DMS153 treated with DMSO at 0.1 percent for 48 hours (cell line): ENCODE measurements around the gene LMAN2.

Source experiments
- DNase-seq: peaks from one replicate; lab custom pipeline; 2025; ENCODE audit not compliant: unreplicated experiment; lab: John Stamatoyannopoulos, UW

The LMAN2 gene

GRCh38 chr5:177329883-177330282 is 21.6 kb downstream of the LMAN2 start:
- DNase-seq: no peak

GRCh38 chr5:177328545-177329231 is 22.8 kb downstream of the LMAN2 start:
- no peak for DNase-seq

- DNase-seq: no peak
These were observed 23.6 kb downstream of the LMAN2 start for GRCh38 chr5:177327539-177328522.

GRCh38 chr5:177325868-177326381 is 25.5 kb downstream of the LMAN2 start:
- DNase-seq: no peak

- DNase-seq: no peak
These were observed 30.6 kb downstream of the LMAN2 start for GRCh38 chr5:177320879-177321278.

- no peak for DNase-seq
These were observed 31.4 kb downstream of the LMAN2 start for GRCh38 chr5:177319913-177320588.

- DNase-seq: peak; percentile 47
These were observed 33.5 kb downstream of the LMAN2 start for GRCh38 chr5:177317959-177318377.

GRCh38 chr5:177316005-177316404 is 35.5 kb downstream of the LMAN2 start:
- DNase-seq: no peak

- DNase-seq: no peak
These were observed 36.1 kb downstream of the LMAN2 start for GRCh38 chr5:177315411-177315810.

GRCh38 chr5:177314376-177315342 is 36.8 kb downstream of the LMAN2 start:
- DNase-seq: no peak

GRCh38 chr5:177313561-177314259 is 37.8 kb downstream of the LMAN2 start:
- no peak for DNase-seq

GRCh38 chr5:177312649-177313181 is 38.8 kb downstream of the LMAN2 start:
- peak; percentile 3 for DNase-seq

- DNase-seq: peak; percentile 76
These were observed 39.5 kb downstream of the LMAN2 start, which contains the start of gene MXD3 for GRCh38 chr5:177311723-177312648. TSS of gene MXD3 (minus strand) at chr5:177311898. CDS start at chr5:177311830, 68 bp downstream.

GRCh38 chr5:177311392-177311722 is 40.1 kb downstream of the LMAN2 start:
- no peak for DNase-seq

- no peak for DNase-seq
These were observed 40.6 kb downstream of the LMAN2 start for GRCh38 chr5:177310757-177311391.

- no peak for DNase-seq
These were observed 41.1 kb downstream of the LMAN2 start for GRCh38 chr5:177310332-177310731.

GRCh38 chr5:177309351-177310191 is 41.9 kb downstream of the LMAN2 start:
- DNase-seq: no peak
